Posterior cingulate gyrus (tissue), 11 donors: ENCODE data around the gene CNPY2.
"Not testable (repeated sequence)": the region's sequence is repeated elsewhere in the genome, so short reads cannot be mapped to it uniquely, and the experiment has no call there.

Experiments
- DNase-seq, 10 donors: peaks; one replicate each; pipeline versions ENCODE4 v3.0.0 to v3.0.0-alpha.2; 2020 to 2021; ENCODE audit warnings: mixed read lengths in 3 of 10
- intact Hi-C: fragments of 100-400 bp; cut with DNase I; formaldehyde crosslinking; loops from one replicate; pipeline ENCODE4 v1.15.1; 2023

Gene CNPY2

DNA sequence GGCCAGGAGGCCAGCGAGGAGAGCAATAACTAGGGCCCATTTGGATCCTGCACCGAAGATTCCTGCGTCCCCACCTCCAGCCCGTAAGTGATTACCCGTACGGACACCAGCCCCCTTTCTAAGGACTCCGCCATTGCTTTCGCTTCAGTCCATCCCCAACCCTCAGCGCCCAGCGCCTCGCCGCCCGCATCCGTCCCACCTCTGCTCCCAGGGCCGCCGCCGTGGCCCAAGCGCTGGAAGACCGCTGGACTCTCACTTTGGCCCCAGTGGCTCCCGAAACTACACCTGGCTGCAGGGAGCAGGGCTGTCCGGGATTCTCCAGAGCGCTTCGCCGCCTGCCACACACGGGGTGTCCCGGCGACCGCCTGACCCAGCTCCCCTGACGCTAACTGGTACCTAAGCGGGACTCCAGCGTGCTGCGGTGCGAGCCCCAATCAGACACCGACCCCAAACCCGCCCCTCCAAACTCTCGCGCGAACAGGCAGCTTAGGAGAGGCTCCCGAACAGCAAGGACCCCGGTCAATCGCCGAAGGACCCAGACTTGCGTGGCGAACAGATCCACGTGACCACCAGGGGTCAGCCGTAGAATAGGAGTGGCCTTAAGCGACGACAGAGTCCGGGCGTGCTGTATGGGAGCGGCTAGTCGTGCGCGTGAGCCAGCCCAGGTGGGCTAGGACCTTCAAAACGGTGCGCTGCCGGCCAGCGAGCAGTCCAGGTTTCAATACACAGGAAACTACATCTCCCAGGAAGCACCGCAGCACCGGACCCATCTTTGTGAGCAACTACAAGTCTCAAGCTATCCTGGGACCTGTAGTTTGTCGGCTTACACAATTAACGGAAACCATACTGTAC lies at the start of gene CNPY2:
CNPY2 (minus strand) TSS at position 367 of the 852 bp plus-strand sequence. CDS start 771 bp downstream, outside the sequence.
- intact Hi-C loops, result loop anchor here (5.0 kb wide), 1 partner anchor 146 kb away; no protein-coding TSS in a partner anchor

DNA sequence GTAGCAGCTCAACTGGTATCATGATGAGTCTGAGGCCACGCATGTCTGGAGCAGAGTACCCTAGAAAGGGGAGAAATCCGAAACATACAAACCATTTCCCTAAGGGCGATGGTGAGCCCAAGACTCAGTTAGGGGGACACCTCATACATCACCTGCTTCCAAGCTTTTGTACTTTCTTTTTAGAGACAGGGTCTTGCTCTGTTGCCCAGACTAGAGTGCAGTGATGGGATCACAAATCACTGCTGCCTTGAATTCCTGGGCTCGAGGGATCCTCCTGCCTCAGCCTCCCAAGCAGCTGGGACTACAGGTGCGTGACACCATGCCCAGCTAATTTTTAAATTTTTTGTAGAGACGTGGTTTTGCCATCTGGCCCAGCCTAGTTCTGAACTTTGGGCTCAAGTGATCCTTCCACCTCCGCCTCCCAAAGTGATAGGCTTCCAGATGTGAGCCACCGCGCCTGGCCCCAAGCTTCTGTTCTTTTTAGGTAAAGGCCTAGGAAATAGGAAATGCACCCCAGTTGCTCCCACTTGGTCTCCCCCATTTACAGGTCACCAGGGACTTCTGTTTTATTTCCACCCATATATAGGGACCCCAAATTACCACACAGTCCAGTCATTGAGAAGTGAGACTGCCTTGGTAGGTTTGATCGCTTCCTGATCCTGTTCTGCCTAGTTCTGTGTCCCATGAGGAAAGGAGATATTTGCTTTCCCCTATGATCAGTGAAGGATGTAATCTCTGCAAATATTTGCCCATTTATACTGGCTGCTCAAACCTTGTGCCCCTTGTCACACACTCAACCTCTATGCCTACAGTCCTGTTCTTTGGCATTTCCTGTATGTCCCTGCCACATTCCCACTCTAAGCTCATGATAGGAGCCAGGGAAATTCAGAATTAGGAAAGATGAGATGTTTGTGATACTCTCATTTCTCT lies 46.6 kb upstream of the CNPY2 start, which contains the start of gene APOF:
APOF (minus strand) TSS at position 728 of the 930 bp plus-strand sequence; CDS start at position 616, 112 bp downstream.
- no peak for DNase-seq

More for the DNA sequence above, at the start of gene CNPY2:
- DNase-seq, result peak; percentile 81 to 99 (median 93)

DNA sequence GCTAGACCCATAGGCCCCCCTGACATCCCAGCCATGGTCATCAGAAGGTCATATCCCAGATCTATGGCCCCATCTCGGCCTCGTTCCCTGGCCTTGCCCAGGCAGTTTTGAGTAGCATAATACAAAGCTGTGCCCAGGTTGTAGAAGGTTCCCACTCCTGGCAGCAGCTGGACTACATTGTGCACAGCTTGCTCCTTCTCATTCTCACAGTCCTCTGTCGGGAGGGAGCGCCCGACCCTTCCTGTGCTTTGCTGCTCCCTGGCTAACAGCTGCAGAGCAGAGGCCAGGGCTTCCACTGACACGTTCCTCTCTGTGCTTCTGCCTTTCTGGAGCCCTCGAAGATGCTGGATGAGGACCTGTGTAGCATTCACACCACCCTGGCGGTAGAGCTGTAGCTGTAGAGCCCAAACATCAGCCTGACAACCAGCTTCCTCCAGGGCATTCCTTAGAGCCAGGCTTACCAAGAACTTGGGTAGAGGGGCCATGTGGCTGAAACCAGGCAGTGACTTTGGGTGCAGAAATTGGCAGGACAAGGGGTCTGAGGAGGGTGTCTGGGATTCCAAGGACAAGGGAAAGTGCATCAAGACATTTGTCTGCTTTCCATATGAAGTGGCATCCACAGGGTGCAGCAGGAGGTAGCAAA lies 45.8 kb upstream of the CNPY2 start:
- intact Hi-C loops, result loop anchor here (2.0 to 5.0 kb wide), 2 partner anchors 87 to 101 kb away; partner anchors contain the start of gene TIMELESS
- DNase-seq, result no peak

More for the DNA sequence above, 46.6 kb upstream of the CNPY2 start, which contains the start of gene APOF:
- intact Hi-C loops, result loop anchor here (5.0 kb wide), 1 partner anchor 100 kb away; no protein-coding TSS in a partner anchor

- DNase-seq, result peak; percentile 97 to 100 (median 99)
- intact Hi-C loops, result loop anchor here (2.0 to 5.0 kb wide), 2 partner anchors 89 to 102 kb away; partner anchors contain the start of gene TIMELESS
These were observed 44.3 kb upstream of the CNPY2 start, which contains the start of gene STAT2 for GRCh38 chr12:56359851-56360767. Gene STAT2, minus strand, starts transcription at chr12:56360107. Its CDS starts 3,536 bp downstream, at chr12:56356571.

DNA sequence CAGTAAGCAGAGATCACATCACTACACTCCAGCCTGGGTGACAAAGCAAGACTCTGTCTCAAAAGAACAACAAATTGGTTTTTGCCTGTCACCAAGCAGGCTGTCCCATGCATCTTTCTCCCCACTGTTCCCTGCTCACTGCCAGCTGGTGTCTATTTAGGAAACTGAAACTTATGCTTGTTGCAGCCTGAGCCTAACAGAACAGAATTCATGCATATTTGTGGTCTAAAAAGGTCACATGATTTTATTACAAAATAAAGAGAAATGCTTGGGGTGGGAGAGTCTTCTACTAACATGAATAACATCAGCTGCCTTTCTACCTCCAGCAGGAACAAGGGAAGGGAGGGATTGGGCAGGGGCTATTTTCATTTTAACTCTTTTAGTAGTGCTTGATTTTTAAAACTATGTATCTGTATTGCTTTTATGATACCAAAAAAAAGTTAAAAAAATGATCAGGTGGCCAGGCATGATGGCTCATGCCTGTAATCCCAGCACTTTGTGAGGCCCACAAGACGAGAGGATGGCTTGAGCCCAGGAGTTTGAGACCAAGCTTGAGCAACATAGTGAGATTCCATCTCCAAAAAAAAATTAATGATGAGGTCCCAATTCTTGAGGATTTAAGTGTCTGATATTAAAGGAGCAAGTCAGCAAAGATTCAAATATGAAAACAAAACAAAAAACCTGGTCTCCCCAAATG lies 43.2 kb upstream of the CNPY2 start:
- intact Hi-C loops, result no loop called here

DNA sequence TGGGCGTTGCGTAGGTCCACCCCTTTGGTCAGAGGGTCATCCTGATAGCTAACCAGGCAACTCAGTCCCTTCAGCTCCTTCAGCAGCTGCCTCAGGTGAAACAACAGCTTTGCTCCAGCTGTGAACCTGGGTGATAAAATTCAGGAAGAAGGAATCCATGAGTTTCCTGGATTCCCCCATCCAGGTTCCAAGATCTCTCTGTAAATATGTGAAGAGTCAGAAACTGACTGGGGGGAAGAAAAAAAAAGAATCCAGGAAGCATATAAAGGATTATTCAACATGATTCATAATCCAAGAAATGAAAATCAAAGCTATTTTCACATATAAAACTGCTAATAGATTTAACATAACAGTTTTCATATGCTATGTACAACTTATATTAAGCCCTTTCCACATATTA lies 35.5 kb upstream of the CNPY2 start:
- intact Hi-C loops, result no loop called here
- no peak for DNase-seq

More for the DNA sequence above, 43.2 kb upstream of the CNPY2 start:
- DNase-seq, result peak in 6 of 10 donors; percentile 16 to 83 (median 28)

DNA sequence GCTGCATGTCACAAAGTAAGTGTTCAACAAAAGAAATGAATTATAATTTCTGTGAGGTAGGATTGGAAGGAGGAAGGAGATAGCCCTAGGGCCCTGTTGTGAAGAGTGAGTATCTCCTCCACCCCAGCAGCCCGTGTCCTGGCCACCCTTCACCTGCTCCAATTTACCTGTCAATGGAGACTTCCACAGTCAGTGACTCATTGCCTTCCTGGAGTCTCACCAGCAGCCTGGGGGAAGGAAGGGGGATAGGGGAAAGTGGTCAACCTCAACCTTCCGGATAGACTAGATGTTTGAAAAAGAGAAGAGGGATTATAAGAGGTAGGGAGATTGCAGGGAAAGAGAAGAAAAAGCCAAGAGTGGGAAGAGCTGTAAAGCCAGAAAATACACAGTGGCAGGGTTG lies 34.9 kb upstream of the CNPY2 start:
- intact Hi-C loops, result no loop called here
- peak in 1 of 10 donors; percentile 17 for DNase-seq

DNA sequence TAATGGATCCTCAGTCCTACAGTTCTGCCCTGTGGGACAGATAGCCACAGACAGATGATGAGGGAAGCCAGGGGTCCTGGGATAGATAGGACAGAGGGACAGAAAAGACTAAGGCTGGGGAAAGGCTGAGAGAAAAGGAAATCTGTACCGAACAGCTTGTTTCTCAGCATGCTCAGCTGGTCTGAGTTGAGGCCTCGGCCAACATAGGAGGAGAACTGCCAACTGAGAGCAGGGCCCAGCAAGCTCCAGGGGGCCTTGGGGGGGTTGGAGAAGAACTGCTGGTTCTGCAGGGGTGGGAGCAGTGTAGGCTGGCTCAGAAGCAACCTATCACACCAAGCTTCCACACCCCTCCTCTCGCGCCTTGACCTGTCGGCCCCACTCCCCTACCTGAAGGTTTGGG lies 33.0 kb upstream of the CNPY2 start:
- DNase-seq, result peak in 1 of 10 donors; percentile 4
- intact Hi-C loops, result no loop called here

DNA sequence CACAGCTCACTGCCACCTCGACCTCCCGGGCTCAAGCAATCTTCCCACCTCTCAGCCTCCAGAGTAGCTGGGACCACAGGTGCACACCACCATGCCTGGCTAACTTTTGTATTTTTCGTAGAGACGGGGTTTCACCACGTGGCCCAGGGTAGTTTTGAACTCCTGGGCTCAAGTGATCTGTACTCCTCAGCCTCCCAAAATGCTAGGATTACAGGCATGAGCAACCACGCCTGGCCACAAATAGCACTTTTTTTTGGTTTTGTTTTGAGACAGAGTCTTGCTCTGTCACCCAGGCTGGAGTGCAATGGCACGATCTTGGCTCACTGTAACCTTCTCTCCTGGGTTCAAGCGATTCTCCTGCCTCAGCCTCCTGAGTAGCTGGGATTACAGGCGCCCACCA lies 31.5 kb upstream of the CNPY2 start:
- peak in 1 of 10 donors; percentile 43 for DNase-seq
- intact Hi-C loops, result not testable (repeated sequence)

- intact Hi-C loops, result no loop called here
- DNase-seq, result peak in 1 of 10 donors; percentile 44
These were observed 30.9 kb upstream of the CNPY2 start for GRCh38 chr12:56346675-56347074.

DNA sequence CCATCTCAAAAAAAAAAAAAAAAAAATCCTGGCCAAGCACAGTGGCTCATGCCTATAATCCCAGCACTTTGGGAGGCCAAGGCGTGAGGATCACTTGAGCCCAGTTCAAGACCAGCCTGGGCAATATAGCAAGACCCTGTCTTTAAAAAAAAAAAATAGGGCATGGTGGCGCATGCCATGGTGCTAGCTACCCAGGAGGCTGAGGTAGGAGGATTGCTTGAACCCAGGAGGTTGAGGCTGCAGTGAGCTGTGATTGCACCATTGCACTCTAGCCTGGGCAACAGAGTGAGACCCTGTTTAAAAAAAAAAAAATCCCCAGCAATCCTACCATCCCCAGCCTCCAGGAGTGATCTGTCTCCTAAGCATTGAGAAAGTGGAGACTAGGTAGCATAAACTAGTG lies 26.5 kb upstream of the CNPY2 start:
- DNase-seq, intact Hi-C loops: not testable (repeated sequence)

- intact Hi-C loops, result no loop called here
- no peak for DNase-seq
These were observed 25.8 kb upstream of the CNPY2 start for GRCh38 chr12:56341616-56342015.

DNA sequence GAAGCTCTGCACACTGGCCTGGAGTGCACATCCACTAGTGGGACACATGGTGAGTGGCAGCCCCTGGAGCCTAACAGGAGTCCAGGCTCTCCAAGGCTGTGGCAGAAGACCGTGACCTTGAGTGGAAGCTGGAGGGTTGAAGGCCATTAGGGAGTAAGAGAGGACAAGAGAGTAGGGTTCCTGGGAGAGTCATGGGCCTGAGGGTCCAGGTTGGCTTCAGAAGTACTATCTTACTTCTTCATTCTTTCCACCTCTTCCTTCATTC lies 23.3 kb upstream of the CNPY2 start:
- no peak for DNase-seq
- intact Hi-C loops, result no loop called here

GRCh38 chr12:56338308-56339157 lies 22.7 kb upstream of the CNPY2 start, which contains the start of gene IL23A:
Gene IL23A, plus strand, starts transcription at chr12:56338884. Its CDS starts 161 bp downstream, at chr12:56339045.
- intact Hi-C loops, result no loop called here

DNA sequence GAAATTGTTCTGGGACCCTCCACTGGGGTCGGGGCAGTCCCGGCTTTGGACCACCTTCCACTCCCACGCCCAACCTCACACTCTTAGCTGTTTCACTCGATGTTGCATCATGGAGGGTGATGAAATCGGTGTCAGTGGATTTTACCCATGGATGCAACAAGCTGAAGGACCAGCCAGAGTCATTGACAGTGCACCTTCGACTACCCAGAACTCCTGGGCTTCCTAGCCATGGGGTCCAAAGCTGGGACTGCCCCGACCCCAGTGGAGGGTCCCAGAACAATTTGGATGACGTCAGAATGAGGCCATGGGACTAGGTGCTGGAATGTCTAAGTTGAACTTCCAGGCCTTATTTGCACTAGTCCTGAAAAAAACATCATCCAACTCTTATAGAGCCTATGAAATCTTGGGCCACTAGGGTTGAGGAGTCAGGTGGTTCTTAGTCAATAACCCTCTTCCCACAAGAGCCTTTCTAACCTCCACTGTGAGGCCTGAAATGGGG lies 22.0 kb upstream of the CNPY2 start:
- intact Hi-C loops, result no loop called here
- no peak for DNase-seq

More at GRCh38 chr12:56338308-56339157, 22.7 kb upstream of the CNPY2 start, which contains the start of gene IL23A:
- DNase-seq, result no peak

- DNase-seq, result no peak
- intact Hi-C loops, result no loop called here
These were observed 20.8 kb upstream of the CNPY2 start for GRCh38 chr12:56336361-56337167.
